Upper lobe of right lung (tissue), 1 donor: ENCODE data around the gene KCNJ9. TPM values are rescaled to one million over a fixed set of nuclear protein-coding genes. Genes with fewer than 3 reads are reported as not detected.

ENCODE experiments used
- ATAC-seq: fragments of 200-7000 bp; cut with Tn5 transposase; one replicate; pipeline ENCODE4 v1.9.1; 2020; ENCODE audit warnings: mild to moderate bottlenecking, moderate library complexity
- DNase-seq: peaks from one replicate; pipeline ENCODE4 v3.0.0-alpha.2; 2020
- H3K27ac ChIP-seq: fragments of 200-600 bp; one replicate; pipeline ENCODE4 v1.8.0; 2022
- H3K27me3 ChIP-seq: fragments of 200-600 bp; one replicate; pipeline ENCODE4 v1.8.0; 2022; ENCODE audit warnings: mild to moderate bottlenecking
- H3K36me3 ChIP-seq: fragments of 200-600 bp; one replicate; pipeline ENCODE4 v1.8.0; 2022
- H3K4me1 ChIP-seq: fragments of 200-600 bp; one replicate; pipeline ENCODE4 v1.8.0; 2022
- H3K4me3 ChIP-seq: fragments of 200-600 bp; one replicate; pipeline ENCODE4 v1.8.0; 2022; ENCODE audit warnings: mild to moderate bottlenecking
- H3K9me3 ChIP-seq: fragments of 200-600 bp; one replicate; pipeline ENCODE4 v1.8.0; 2022
- CTCF ChIP-seq: fragments of 200-600 bp; IDR thresholded peaks from one replicate; pipeline ENCODE4 v1.8.0; 2022; ENCODE audit warnings: antibody characterized with exemption
- intact Hi-C: fragments of 100-400 bp; cut with DNase I; formaldehyde crosslinking; loops from one replicate; pipeline ENCODE4 v1.11.0; 2022
- long read RNA-seq: library from polyadenylated mRNA; unstranded; transcript quantifications from one replicate; pipeline ENCODE4 v2.0.0, GENCODE V29; 2021
- total RNA-seq: library from RNA; stranded (reverse); fragmentation: NEBNext Ultra II Directional; extraction: Animal tissue kit (Norgen Biotek cat#: 25700); gene quantifications from one replicate; pipeline ENCODE4 v1.2.1, GENCODE V29; 2021
- donor health status: DM: no; HTN: yes; CAD: no; lungs with severe emphysema.

KCNJ9 gene
- not detected for total RNA-seq
- long read RNA-seq = 0 reads

- Histone ChIP-seq H3K9me3 (no peaks in the 10 kb centered on the region), H3K4me1 (no peaks in the 10 kb centered on the region), H3K27me3 (peaks cover 63% of the 10 kb centered on the region), H3K4me3 (no peak within 1 kb of the TSS), H3K27ac (no peak within 1 kb of the TSS), H3K36me3 (no peaks in the 10 kb centered on the region)
- no peak for TF ChIP-seq CTCF
- DNase-seq (peak; percentile 52), ATAC-seq (no peak)
- intact Hi-C loops = no loop called here
Measured at GRCh38 chr1:160081261-160081936, at the start of gene KCNJ9. Gene KCNJ9 (plus strand): TSS chr1:160081538. CDS start chr1:160084031, 2,493 bp downstream.

GRCh38 chr1:160032165-160032820 lies 49.0 kb upstream of the KCNJ9 start:
- peak overlapping the region; percentile 78 for H3K27ac ChIP-seq
- TF ChIP-seq CTCF = no peak
- DNase-seq (no peak), ATAC-seq (peak; percentile 13)
- H3K4me3 ChIP-seq = peak overlapping the region; percentile 79
- H3K4me1 ChIP-seq = peaks cover 23% of the 10 kb centered on the region
- H3K9me3 ChIP-seq = no peaks in the 10 kb centered on the region
- no peaks in the 10 kb centered on the region for H3K27me3 ChIP-seq
- intact Hi-C loops = no loop called here
- no peaks in the 10 kb centered on the region for H3K36me3 ChIP-seq

GRCh38 chr1:160040476-160040875 lies 40.9 kb upstream of the KCNJ9 start:
- no peaks in the 10 kb centered on the region for H3K4me1 ChIP-seq
- intact Hi-C loops = no loop called here
- no peak overlapping the region for H3K4me3 ChIP-seq
- ATAC-seq (no peak), DNase-seq (no peak)
- H3K27ac ChIP-seq = no peak overlapping the region
- H3K36me3 ChIP-seq = no peaks in the 10 kb centered on the region
- TF ChIP-seq CTCF = no peak
- no peaks in the 10 kb centered on the region for H3K27me3 ChIP-seq
- H3K9me3 ChIP-seq = no peaks in the 10 kb centered on the region

- H3K4me1 ChIP-seq = peaks cover 9% of the 10 kb centered on the region
- H3K27ac ChIP-seq = no peak overlapping the region
- no peaks in the 10 kb centered on the region for H3K27me3 ChIP-seq
- ATAC-seq (no peak), DNase-seq (no peak)
- intact Hi-C loops = no loop called here
- no peaks in the 10 kb centered on the region for H3K36me3 ChIP-seq
- H3K9me3 ChIP-seq = no peaks in the 10 kb centered on the region
- no peak overlapping the region for H3K4me3 ChIP-seq
- no peak for TF ChIP-seq CTCF
Measured at GRCh38 chr1:160043543-160043942, 37.8 kb upstream of the KCNJ9 start.

GRCh38 chr1:160045653-160046052 lies 35.7 kb upstream of the KCNJ9 start:
- Histone ChIP-seq H3K27me3 (no peaks in the 10 kb centered on the region), H3K36me3 (no peaks in the 10 kb centered on the region), H3K4me3 (no peak overlapping the region), H3K4me1 (peaks cover 9% of the 10 kb centered on the region), H3K27ac (no peak overlapping the region), H3K9me3 (no peaks in the 10 kb centered on the region)
- ATAC-seq = no peak
- TF ChIP-seq CTCF = no peak
- intact Hi-C loops = no loop called here
- DNase-seq = no peak
